Skin epidermis (tissue), 12 donors: ENCODE measurements around the gene TIAM2.

Experiments
- H3K27ac ChIP-seq, 21 experiments: fragments of 200-600 bp; sonication (generic) in 11 of 21; one replicate each; pipeline ENCODE4 v1.5.0; 2020; ENCODE audit warnings: mild to moderate bottlenecking in 3 of 21, inconsistent platforms in 2 of 21, moderate library complexity in 2 of 21
- H3K4me3 ChIP-seq, 7 experiments: fragments of 200-600 bp; sonication (generic) in 2 of 7; one replicate each; pipeline ENCODE4 v1.5.0; 2020; ENCODE audit warnings: inconsistent platforms in 2 of 7, mild to moderate bottlenecking in 2 of 7, moderate library complexity in 1 of 7

TIAM2 gene

GRCh38 chr6:155147958-155148663 lies 153.0 kb downstream of the TIAM2 start:
- Histone ChIP-seq H3K27ac (no peak overlapping the region), H3K4me3 (no peak overlapping the region)

- Histone ChIP-seq H3K27ac (no peak overlapping the region), H3K4me3 (no peak overlapping the region)
Measured at GRCh38 chr6:155150967-155151671, 156.0 kb downstream of the TIAM2 start.

GRCh38 chr6:155152211-155153076 lies 157.3 kb downstream of the TIAM2 start:
- no peak overlapping the region for H3K27ac ChIP-seq
- H3K4me3 ChIP-seq: no peak overlapping the region

- H3K27ac ChIP-seq: peak overlapping the region in 3 of 21 experiments; percentile 5 to 29 (median 7)
Measured at GRCh38 chr6:155154158-155154830, 159.2 kb downstream of the TIAM2 start.

GRCh38 chr6:155155787-155156447 lies 160.8 kb downstream of the TIAM2 start:
- H3K27ac ChIP-seq: no peak overlapping the region

More at GRCh38 chr6:155154158-155154830, 159.2 kb downstream of the TIAM2 start:
- no peak overlapping the region for H3K4me3 ChIP-seq

GRCh38 chr6:155157101-155157500 lies 162.0 kb downstream of the TIAM2 start:
- no peak overlapping the region for H3K27ac ChIP-seq
- no peak overlapping the region for H3K4me3 ChIP-seq

More at GRCh38 chr6:155155787-155156447, 160.8 kb downstream of the TIAM2 start:
- H3K4me3 ChIP-seq: no peak overlapping the region

GRCh38 chr6:155158030-155158843 lies 163.1 kb downstream of the TIAM2 start:
- peak overlapping the region in 3 of 21 experiments; percentile 1 to 47 (median 22) for H3K27ac ChIP-seq

GRCh38 chr6:155162682-155163081 lies 167.6 kb downstream of the TIAM2 start:
- Histone ChIP-seq H3K27ac (no peak overlapping the region), H3K4me3 (no peak overlapping the region)

More at GRCh38 chr6:155158030-155158843, 163.1 kb downstream of the TIAM2 start:
- H3K4me3 ChIP-seq: no peak overlapping the region

- Histone ChIP-seq H3K27ac (no peak overlapping the region), H3K4me3 (no peak overlapping the region)
Measured at GRCh38 chr6:155163601-155164000, 168.5 kb downstream of the TIAM2 start.

GRCh38 chr6:155165029-155165710 lies 170.1 kb downstream of the TIAM2 start:
- no peak overlapping the region for H3K27ac ChIP-seq
- H3K4me3 ChIP-seq: no peak overlapping the region

GRCh38 chr6:155170519-155170918 lies 175.4 kb downstream of the TIAM2 start:
- peak overlapping the region in 6 of 21 experiments; percentile 21 to 77 (median 58) for H3K27ac ChIP-seq
- no peak overlapping the region for H3K4me3 ChIP-seq

- H3K4me3 ChIP-seq: peak overlapping the region in 1 of 7 experiments; percentile 3
- peak overlapping the region in 12 of 21 experiments; percentile 25 to 78 (median 62) for H3K27ac ChIP-seq
Measured at GRCh38 chr6:155171109-155171746, 176.1 kb downstream of the TIAM2 start.

- peak overlapping the region in 12 of 21 experiments; percentile 25 to 78 (median 62) for H3K27ac ChIP-seq
- H3K4me3 ChIP-seq: no peak overlapping the region
Measured at GRCh38 chr6:155171747-155172449, 176.8 kb downstream of the TIAM2 start.

- H3K4me3 ChIP-seq: no peak overlapping the region
- no peak overlapping the region for H3K27ac ChIP-seq
Measured at GRCh38 chr6:155173488-155173887, 178.4 kb downstream of the TIAM2 start.

- H3K4me3 ChIP-seq: no peak overlapping the region
- no peak overlapping the region for H3K27ac ChIP-seq
Measured at GRCh38 chr6:155174576-155175211, 179.6 kb downstream of the TIAM2 start.

- Histone ChIP-seq H3K27ac (no peak overlapping the region), H3K4me3 (no peak overlapping the region)
Measured at GRCh38 chr6:155177363-155177961, 182.3 kb downstream of the TIAM2 start.
